Mesendoderm (in vitro differentiated cells): Measurements from ENCODE around the gene LYL1.

ENCODE experiments used
- DNase-seq: peaks from one replicate; pipeline ENCODE4 v3.0.0; 2013
- H2AK5ac ChIP-seq: 2 replicates; pipeline ENCODE4 v1.6.1; 2013; ENCODE audit warnings: low read length, inconsistent platforms
- H2BK120ac ChIP-seq: 2 replicates; pipeline ENCODE4 v1.6.1; 2013; ENCODE audit warnings: low read depth, mild to moderate bottlenecking, low read length, moderate library complexity, mixed read lengths
- H2BK15ac ChIP-seq: replicated peaks from 2 replicates; pipeline ENCODE4 v1.6.1; 2013; ENCODE audit warnings: low read depth, mild to moderate bottlenecking, moderate library complexity
- H2BK5ac ChIP-seq: 2 replicates; pipeline ENCODE4 v1.6.1; 2013; ENCODE audit warnings: low read length, inconsistent platforms
- H3K18ac ChIP-seq: 2 replicates; pipeline ENCODE4 v1.6.1; 2013; ENCODE audit warnings: mild to moderate bottlenecking, low read length, mixed read lengths
- H3K23ac ChIP-seq: one replicate; pipeline ENCODE4 v1.6.1; 2013; ENCODE audit warnings: low read length
- H3K27ac ChIP-seq: 2 replicates; pipeline ENCODE4 v1.5.1; 2013; ENCODE audit warnings: low read depth, mild to moderate bottlenecking, inconsistent platforms, low read length, moderate library complexity
- H3K27me3 ChIP-seq: 2 replicates; pipeline ENCODE4 v1.6.1; 2013; ENCODE audit warnings: low read length, control low read depth, mild to moderate bottlenecking, inconsistent platforms; ENCODE audit not compliant: insufficient read depth, poor library complexity
- H3K36me3 ChIP-seq: 2 replicates; pipeline ENCODE4 v1.6.1; 2013; ENCODE audit warnings: low read length, inconsistent platforms; ENCODE audit not compliant: control insufficient read depth, insufficient read depth
- H3K4ac ChIP-seq: one replicate; pipeline ENCODE4 v1.6.1; 2013; ENCODE audit warnings: low read depth, mild to moderate bottlenecking, low read length, moderate library complexity
- H3K4me1 ChIP-seq: 2 replicates; pipeline ENCODE4 v1.6.1; 2013; ENCODE audit warnings: low read depth, low read length, inconsistent platforms; ENCODE audit not compliant: control insufficient read depth
- H3K4me2 ChIP-seq: 2 replicates; pipeline ENCODE4 v1.6.1; 2013; ENCODE audit warnings: low read length
- H3K4me3 ChIP-seq: 2 replicates; pipeline ENCODE4 v1.5.1; 2013; ENCODE audit warnings: mild to moderate bottlenecking, low read length
- H3K56ac ChIP-seq: one replicate; pipeline ENCODE4 v1.6.1; 2013; ENCODE audit warnings: low read length
- H3K79me1 ChIP-seq: 2 replicates; pipeline ENCODE4 v1.6.1; 2013; ENCODE audit warnings: low read length, inconsistent platforms
- H3K79me2 ChIP-seq: 2 replicates; pipeline ENCODE4 v1.6.1; 2013; ENCODE audit warnings: mild to moderate bottlenecking, low read length; ENCODE audit not compliant: control insufficient read depth, insufficient read depth
- H3K9ac ChIP-seq: 2 replicates; pipeline ENCODE4 v1.6.1; 2013; ENCODE audit warnings: low read length, inconsistent platforms
- H4K5ac ChIP-seq: one replicate; pipeline ENCODE4 v1.6.1; 2013; ENCODE audit warnings: low read length
- H4K8ac ChIP-seq: one replicate; pipeline ENCODE4 v1.6.1; 2013; ENCODE audit warnings: low read depth, mild to moderate bottlenecking, control low read depth, low read length, moderate library complexity
- whole genome bisulfite sequencing: extraction: QIAGEN DNeasy Blood & Tissue Kit; methylation state at CpG from one replicate; pipeline ENCODE4 v1.1.7; 2013; ENCODE audit warnings: low lambda C conversion rate, missing lambda C conversion rate; ENCODE audit not compliant: insufficient coverage; ENCODE audit errors: extremely low coverage; 5-methylcytosine and 5-hydroxymethylcytosine counted together

LYL1 gene

DNA sequence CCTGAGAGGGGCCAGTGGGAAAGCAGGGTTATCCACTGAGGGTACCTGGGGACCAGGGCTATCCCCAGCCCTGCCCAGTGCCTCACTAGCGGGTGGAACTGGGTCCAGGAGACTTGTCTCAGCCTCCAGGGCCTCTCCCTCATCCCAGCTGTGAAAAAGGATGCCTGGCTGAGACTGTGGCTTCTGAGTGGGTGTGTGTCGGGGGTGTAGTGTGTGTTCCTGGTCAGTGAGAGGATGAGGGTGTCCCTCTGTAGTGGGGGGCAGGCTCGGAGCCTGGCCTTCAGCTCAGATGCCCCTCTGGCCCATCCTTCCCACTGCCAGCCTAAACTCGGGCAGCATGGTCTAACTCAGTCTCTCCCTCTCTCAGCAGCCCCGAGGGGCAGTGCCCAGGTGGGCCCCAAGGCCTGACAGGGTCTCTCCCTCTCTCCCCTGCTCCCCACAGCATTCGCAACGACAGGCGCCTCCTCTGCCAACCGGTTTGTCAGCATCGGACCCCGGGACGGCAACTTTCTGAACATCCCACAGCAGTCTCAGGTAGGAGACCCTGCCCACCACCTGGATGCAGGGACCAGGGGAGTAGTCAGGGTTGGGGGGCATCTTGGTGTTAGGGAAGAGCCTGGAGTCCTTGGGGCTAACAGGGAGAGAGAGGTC lies 12.7 kb downstream of the LYL1 start:
- peaks cover 10% of the 10 kb centered on the region for H3K4me1 ChIP-seq
- H3K9ac ChIP-seq: no peak overlapping the region
- no peak overlapping the region for H3K27ac ChIP-seq
- H2BK5ac ChIP-seq: no peak overlapping the region
- H2BK15ac ChIP-seq: no peak overlapping the region
- no peak overlapping the region for H3K4ac ChIP-seq
- no peak overlapping the region for H3K4me3 ChIP-seq
- no peaks in the 10 kb centered on the region for H3K79me2 ChIP-seq
- H3K27me3 ChIP-seq: no peaks in the 10 kb centered on the region
- no peak overlapping the region for H4K5ac ChIP-seq
- no peak overlapping the region for H2BK120ac ChIP-seq
- no peak overlapping the region for H3K18ac ChIP-seq
- no peak overlapping the region for H3K4me2 ChIP-seq
- H3K79me1 ChIP-seq: no peaks in the 10 kb centered on the region
- no peak overlapping the region for H4K8ac ChIP-seq
- no peak overlapping the region for H3K23ac ChIP-seq
- H3K36me3 ChIP-seq: no peaks in the 10 kb centered on the region
- H2AK5ac ChIP-seq: no peak overlapping the region
- WGBS: no CpG with 5 or more reads among the region's 12 CpGs
- no peak for DNase-seq
- H3K56ac ChIP-seq: no peak overlapping the region

DNA sequence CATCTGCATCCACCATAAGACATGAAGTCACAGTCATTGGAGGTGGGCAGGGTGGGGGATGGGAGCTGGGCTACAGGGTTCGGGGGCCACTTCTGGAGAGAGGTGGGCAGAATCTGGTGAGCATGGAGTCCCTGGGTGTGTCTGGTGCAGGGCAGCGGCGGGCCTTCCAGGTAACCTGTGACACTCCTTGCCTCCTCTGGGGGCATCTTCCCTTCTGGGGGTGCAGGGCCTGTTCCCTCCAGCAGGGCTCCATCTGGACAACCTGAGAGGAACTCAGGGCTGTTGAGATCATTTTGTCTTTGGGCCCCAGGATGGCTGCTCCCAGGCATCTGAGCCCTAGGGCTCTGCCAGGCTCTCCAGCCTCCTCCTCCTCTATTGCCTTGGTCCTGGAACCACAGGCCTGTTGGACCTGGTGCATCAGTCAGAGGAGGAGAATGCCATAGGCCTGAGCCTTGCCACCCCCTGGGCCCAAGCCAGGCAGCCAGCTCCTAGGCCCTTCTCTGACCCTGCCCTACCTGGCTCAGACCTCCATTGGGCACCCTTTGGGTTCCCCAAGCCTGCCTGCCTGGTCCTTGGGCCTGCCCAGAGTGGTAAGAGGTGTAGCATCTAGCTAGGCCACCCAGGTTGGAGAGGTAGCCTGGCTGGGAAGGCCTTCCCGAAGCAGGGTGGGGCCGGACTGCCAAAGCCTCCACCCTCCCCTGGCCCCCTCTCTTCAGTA lies 13.4 kb downstream of the LYL1 start:
- peak; percentile 81 for DNase-seq
- H3K56ac ChIP-seq: no peak overlapping the region
- H3K9ac ChIP-seq: no peak overlapping the region
- no peak overlapping the region for H4K8ac ChIP-seq
- H2AK5ac ChIP-seq: no peak overlapping the region
- H2BK120ac ChIP-seq: no peak overlapping the region
- no peak overlapping the region for H3K27ac ChIP-seq
- no peaks in the 10 kb centered on the region for H3K27me3 ChIP-seq
- WGBS: no CpG with 5 or more reads among the region's 5 CpGs
- H3K4me2 ChIP-seq: no peak overlapping the region
- no peaks in the 10 kb centered on the region for H3K79me1 ChIP-seq
- H3K4ac ChIP-seq: no peak overlapping the region
- peaks cover 9% of the 10 kb centered on the region for H3K4me1 ChIP-seq
- H2BK5ac ChIP-seq: no peak overlapping the region
- H4K5ac ChIP-seq: no peak overlapping the region
- no peak overlapping the region for H3K23ac ChIP-seq
- H2BK15ac ChIP-seq: no peak overlapping the region
- no peak overlapping the region for H3K18ac ChIP-seq
- no peaks in the 10 kb centered on the region for H3K79me2 ChIP-seq
- H3K4me3 ChIP-seq: no peak overlapping the region
- H3K36me3 ChIP-seq: no peaks in the 10 kb centered on the region

DNA sequence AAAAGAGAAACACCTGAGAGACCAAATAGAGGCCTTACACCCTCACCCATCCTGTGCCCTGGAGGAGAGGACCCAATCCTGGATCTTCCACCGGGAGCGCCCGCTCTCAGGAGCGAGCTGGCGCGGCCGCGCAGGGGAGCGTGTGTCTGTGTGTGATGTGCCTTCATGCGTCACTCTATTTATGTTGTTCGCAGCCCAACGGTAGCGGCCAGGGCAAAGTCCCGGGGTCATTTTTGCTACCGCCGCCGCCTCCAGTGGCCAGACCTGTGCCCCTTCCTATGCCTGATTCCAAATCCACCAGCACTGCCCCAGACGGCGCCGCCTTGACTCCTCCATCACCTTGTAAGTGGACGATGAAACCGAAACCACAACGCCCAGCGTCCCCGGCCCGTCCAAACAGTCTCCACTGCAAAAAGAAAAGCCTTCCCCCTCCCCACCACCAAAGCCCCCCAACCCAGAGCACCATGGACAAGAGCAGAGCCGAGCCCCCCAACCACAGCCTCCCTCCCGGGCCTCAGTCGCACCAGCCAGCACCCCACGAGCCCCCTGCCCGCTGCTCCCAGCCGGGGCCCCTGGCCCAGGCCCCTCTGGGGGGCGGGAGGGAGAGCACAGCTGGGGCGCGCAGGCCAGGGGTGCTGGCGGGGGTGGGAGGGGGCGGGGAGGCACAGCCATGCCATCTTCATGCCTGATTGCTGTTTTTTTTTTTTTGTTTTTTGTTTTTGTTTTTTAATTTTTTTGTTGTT lies 14.7 kb downstream of the LYL1 start:
- H3K27me3 ChIP-seq: no peaks in the 10 kb centered on the region
- no peak overlapping the region for H3K27ac ChIP-seq
- H3K36me3 ChIP-seq: no peaks in the 10 kb centered on the region
- H3K4ac ChIP-seq: no peak overlapping the region
- no peak overlapping the region for H3K9ac ChIP-seq
- no peak overlapping the region for H3K18ac ChIP-seq
- no peaks in the 10 kb centered on the region for H3K79me1 ChIP-seq
- H4K5ac ChIP-seq: no peak overlapping the region
- no peak overlapping the region for H3K23ac ChIP-seq
- H2BK15ac ChIP-seq: no peak overlapping the region
- no peak overlapping the region for H2BK5ac ChIP-seq
- no peak overlapping the region for H4K8ac ChIP-seq
- no peak overlapping the region for H3K4me2 ChIP-seq
- no peak overlapping the region for H3K4me3 ChIP-seq
- no peak overlapping the region for H2AK5ac ChIP-seq
- peaks cover 5% of the 10 kb centered on the region for H3K4me1 ChIP-seq
- no CpG with 5 or more reads among the region's 37 CpGs for WGBS
- no peak overlapping the region for H3K56ac ChIP-seq
- H2BK120ac ChIP-seq: no peak overlapping the region
- H3K79me2 ChIP-seq: no peaks in the 10 kb centered on the region
- no peak for DNase-seq

DNA sequence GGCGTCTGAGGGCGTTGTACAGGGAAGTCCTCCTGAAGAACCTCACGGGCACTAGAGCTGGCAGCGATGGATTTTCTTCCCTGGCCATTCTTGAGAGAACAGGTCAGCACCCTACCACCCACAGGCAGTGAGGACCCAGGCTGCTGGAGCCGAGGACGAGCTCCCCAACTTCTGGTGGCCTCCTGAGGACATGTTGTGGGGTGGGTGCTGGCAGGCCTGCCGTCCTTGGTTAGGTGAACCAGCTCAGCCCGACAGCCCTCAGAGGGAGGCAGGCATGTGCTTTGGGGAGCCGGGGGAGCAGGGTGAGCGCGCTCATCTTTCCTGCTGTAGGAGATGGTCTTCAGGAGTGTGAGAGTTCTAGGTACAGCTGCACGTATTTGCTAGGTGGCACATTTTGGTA lies 15.4 kb downstream of the LYL1 start:
- no peaks in the 10 kb centered on the region for H3K27me3 ChIP-seq
- no peak overlapping the region for H3K4me3 ChIP-seq
- no peak overlapping the region for H3K27ac ChIP-seq
- no peaks in the 10 kb centered on the region for H3K79me2 ChIP-seq
- H3K18ac ChIP-seq: no peak overlapping the region
- no peak overlapping the region for H3K9ac ChIP-seq
- no peak for DNase-seq
- no peak overlapping the region for H4K5ac ChIP-seq
- no peaks in the 10 kb centered on the region for H3K36me3 ChIP-seq
- no peak overlapping the region for H2BK5ac ChIP-seq
- no peak overlapping the region for H2AK5ac ChIP-seq
- H2BK15ac ChIP-seq: no peak overlapping the region
- H3K4ac ChIP-seq: no peak overlapping the region
- H3K23ac ChIP-seq: no peak overlapping the region
- no peak overlapping the region for H3K56ac ChIP-seq
- H4K8ac ChIP-seq: no peak overlapping the region
- H3K4me2 ChIP-seq: no peak overlapping the region
- H3K79me1 ChIP-seq: no peaks in the 10 kb centered on the region
- H2BK120ac ChIP-seq: no peak overlapping the region
- no CpG with 5 or more reads among the region's 12 CpGs for WGBS
- peaks cover 5% of the 10 kb centered on the region for H3K4me1 ChIP-seq

DNA sequence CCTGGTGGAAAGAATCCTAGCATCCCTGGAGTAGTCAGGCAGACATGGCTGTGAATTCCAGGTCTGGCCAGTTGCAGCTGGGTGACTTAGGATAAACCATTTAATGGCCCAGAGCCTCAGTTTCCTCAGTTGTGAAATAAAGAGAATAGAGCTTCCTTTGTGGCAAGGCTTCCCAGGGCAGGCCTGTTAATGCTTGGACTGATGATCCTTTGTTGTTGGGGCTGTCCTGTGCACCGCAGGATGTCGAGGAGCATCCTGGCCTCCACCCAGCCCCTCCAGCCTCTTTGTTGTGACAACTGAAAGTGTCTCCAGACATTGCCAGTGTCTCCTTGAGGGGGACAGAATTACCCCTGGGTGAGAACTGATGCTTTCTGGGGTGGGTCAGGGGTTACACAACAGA lies 16.3 kb downstream of the LYL1 start:
- Histone ChIP-seq H3K56ac (no peak overlapping the region), H2BK15ac (no peak overlapping the region), H3K4me1 (peaks cover under 1% of the 10 kb centered on the region), H3K27ac (no peak overlapping the region), H3K4ac (no peak overlapping the region), H3K4me3 (no peak overlapping the region), H2BK120ac (no peak overlapping the region), H2AK5ac (no peak overlapping the region), H3K79me2 (no peaks in the 10 kb centered on the region), H3K27me3 (no peaks in the 10 kb centered on the region), H3K23ac (no peak overlapping the region), H4K5ac (no peak overlapping the region), H3K4me2 (no peak overlapping the region), H3K36me3 (no peaks in the 10 kb centered on the region), H4K8ac (no peak overlapping the region), H3K9ac (no peak overlapping the region), H3K79me1 (no peaks in the 10 kb centered on the region), H3K18ac (no peak overlapping the region), H2BK5ac (no peak overlapping the region)
- no CpG with 5 or more reads among the region's 2 CpGs for WGBS
- DNase-seq: no peak
